NOMO-1 (cell line): Measurements from ENCODE around the gene WNK3.
"Not testable (repeated sequence)": the region's sequence is repeated elsewhere in the genome, so short reads cannot be mapped to it uniquely, and the experiment has no call there.

Experiments
- DNase-seq, 2 experiments: peaks; one replicate each; lab custom pipeline; 2025; ENCODE audit not compliant: unreplicated experiment in 2 of 2; lab: John Stamatoyannopoulos, UW

WNK3 gene

DNA sequence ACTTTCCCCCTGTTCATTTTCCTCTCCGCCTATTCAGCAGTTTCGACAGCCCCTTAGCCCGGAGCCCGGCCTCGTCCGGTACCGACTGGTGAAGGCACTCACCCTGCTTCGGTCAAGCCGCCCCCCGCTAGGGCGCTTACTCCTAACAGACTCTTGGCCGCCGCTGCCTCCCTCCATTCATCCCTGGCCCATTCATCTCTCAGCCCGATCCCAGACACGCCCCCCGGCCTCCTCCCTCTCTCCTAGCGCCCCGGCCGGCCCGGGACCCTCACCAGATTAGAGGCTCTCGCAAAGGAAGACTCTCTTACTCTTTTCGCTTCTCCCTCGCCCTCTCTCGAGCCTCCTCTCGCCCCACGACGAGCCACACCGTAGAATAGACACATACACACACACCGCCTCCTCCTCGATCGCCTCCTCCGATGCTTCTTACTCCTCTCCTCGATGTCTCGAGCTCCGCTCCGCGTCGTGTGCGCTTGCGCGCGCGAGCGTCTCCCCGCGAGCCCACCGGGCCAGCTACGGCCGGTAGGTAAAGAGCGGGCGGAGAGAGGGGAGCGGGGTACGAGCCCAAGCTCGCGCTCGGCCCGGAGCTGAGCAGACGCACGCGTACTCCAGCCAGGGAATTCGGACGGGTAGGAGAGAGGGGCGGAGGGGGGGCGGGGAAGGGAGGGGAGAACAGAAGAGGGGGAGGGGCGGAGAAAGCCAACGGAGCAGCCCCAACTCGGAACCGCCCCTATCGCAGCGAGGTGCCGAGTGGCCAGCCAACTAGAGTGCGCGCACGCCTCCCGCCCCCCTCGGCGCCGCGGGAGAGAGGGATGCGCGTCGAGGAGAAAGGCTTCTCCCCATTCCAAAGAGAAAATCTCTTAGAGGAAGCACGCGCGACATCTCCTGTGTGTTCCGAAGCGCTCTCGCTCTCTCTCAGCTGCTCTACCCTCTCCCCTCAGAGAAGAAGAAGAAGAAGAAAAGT, at the start of gene WNK3:
TSS of gene WNK3 (minus strand) at position 633 of the 964 bp plus-strand sequence.
- DNase-seq = no peak

GRCh38 chrX:54407266-54407665, 49.4 kb upstream of the WNK3 start:
- no peak for DNase-seq

GRCh38 chrX:54397113-54397512, 39.3 kb upstream of the WNK3 start:
- no peak for DNase-seq

DNA sequence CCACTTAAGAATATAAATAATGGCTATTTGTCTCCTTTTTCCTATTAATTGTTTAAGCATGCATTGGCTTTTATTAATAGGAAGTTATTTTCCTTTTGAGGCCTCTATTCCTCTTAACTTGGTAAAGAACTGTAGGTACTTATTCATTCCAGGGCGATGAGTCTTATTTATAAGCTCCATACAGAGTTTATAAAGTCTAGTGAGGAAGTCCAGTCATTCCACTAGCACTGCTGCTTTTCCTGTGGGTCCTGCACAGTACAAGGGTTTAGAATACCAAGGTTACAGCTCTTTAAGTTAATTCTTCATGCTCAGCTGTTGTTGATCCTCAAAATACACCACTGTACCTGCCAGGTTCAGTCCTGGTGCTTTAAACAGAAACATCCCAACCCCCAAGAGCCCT, 28.5 kb upstream of the WNK3 start:
- no peak for DNase-seq

DNA sequence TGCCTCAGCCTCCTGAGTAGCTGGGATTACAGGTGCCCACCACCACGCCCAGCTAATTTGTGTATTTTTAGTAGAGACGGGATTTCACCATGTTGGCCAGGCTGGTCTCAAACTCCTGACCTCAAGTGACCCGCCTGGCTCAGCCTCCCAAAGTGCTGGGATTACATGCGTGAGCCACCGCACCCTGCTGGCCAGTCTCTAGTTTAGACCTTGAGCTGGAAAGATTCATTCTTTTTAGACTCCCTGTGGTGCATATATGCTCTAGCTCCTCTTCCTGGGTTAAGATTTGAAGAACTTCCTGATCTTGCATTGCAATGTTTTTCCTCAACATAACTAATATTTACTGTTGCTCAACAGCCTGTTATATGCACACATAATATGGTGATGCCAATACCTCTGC, 26.8 kb upstream of the WNK3 start:
- not testable (repeated sequence) for DNase-seq

GRCh38 chrX:54359408-54359807, 1.6 kb upstream of the WNK3 start:
- DNase-seq = no peak

- DNase-seq = no peak
These were observed 772 bp upstream of the WNK3 start for GRCh38 chrX:54358424-54359211.

- DNase-seq = no peak
These were observed 5.2 kb downstream of the WNK3 start for GRCh38 chrX:54352677-54353076.

DNA sequence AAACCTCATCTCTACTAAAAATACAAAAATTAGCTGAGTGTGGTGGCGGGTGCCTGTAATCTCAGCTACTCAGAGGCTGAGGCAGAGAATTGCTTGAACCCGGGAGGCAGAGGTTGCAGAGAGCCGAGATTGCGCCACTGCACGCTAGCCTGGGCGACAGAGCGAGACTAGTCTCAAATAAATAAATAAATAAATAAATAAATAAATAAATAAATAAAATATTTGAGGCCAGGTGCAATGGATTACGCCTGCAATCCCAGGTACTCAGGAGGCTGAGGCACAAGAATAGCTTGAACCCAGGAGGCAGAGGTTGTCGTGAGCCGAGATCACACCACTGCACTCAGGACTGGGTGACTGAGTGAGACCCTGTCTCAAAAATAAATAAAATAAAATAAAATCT, 20.5 kb downstream of the WNK3 start:
- DNase-seq = not testable (repeated sequence)

GRCh38 chrX:54325077-54325476, 32.8 kb downstream of the WNK3 start:
- no peak for DNase-seq

- DNase-seq = no peak
These were observed 37.8 kb downstream of the WNK3 start for GRCh38 chrX:54320067-54320466.

GRCh38 chrX:54306379-54306778, 51.5 kb downstream of the WNK3 start:
- DNase-seq = no peak

DNA sequence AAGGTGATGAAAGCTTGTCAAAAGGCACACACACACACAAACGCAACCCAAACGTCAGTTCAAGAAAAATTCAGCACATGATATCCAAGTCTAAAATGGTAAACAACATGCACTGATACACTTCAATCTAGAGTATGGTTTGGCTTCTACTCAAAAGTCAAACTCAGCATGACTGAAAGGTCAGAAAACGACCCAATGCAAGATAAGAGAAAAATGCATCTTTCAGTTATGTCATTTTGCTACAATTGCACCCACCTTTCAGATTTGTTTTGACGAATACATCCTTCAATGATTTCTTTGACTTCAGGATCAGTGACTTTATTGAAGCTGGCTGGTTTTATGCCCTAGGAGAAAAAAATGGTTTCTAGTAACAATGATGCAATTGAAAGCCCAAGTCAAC, 56.3 kb downstream of the WNK3 start:
- DNase-seq = no peak

DNA sequence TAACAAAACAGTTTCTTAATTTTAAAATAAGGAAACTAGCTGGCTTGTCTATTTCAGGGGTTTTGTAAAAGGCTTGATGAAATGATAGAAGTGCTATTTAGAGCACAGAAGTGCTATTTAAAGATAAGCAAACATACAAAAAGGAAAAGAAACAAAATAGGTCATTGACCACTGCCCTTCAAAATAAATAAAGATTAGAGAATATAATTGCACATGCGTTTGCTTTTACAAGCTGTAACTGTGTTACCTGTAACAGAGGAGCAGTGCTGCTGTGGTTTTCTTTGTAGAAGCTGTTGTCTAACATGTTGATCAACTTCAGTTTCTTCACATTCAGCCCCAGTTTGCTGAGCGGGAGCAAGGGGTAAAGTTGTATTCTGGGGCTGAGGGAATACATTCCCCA, 63.5 kb downstream of the WNK3 start:
- no peak for DNase-seq

DNA sequence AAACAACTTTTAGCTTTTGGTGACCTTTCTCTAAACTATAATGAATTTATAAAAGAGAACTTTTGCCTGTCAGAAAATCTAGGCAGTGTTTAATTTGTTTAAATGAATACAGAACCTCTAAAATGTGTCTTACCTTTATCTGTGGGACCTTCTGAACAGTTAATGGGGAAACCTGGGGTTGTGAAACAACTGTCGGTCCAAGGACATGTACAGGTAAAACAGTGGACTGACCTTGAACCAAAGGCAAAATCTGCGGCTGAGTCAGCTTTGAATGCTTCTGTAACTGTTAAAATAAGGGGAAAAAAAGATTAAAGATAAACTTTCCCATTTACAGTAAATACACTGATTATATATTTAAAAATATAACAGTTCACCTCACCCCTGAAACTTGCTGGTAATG, 65.1 kb downstream of the WNK3 start:
- no peak for DNase-seq

DNA sequence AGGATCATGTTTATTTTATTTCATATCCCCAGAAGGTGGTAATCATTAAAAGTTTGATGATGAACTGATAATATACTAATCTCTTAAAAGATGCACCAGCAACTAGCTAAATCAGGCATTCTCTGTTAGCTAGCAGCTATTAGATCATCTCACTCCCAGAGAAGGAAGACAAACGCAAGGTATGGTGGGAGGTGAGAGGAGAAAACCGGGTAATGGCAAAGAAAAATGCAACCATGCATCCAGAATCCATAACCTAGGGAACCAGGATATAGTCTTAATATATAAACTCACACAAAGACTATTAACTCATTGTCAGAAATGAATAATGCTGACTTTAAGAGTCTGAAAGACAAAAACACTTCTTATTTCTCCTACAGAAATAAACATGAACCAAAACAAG, 66.1 kb downstream of the WNK3 start:
- no peak for DNase-seq

GRCh38 chrX:54288968-54289367, 68.9 kb downstream of the WNK3 start:
- DNase-seq = no peak

GRCh38 chrX:54288277-54288676, 69.6 kb downstream of the WNK3 start:
- no peak for DNase-seq

DNA sequence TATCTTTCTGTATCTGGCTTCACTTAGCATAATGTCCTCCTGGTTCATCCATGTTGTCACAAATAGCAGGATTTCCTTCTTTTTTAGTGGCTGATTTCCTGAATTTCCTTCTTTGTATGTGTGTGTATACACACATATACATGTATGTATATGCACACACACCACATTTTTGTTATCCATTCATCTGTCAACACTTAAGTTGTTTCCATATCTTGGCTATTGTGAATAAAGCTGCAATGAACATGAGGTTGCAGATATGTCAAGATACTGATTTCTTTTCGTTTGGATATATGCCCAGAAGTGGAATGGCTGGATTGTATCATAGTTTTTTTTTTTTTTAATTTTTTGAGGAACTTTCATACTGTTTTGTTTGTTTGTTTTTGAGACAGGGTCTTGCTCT, 76.2 kb downstream of the WNK3 start:
- no peak for DNase-seq

- no peak for DNase-seq
These were observed 77.4 kb downstream of the WNK3 start for GRCh38 chrX:54280466-54280865.

- no peak for DNase-seq
These were observed 86.2 kb downstream of the WNK3 start for GRCh38 chrX:54271664-54272063.

DNA sequence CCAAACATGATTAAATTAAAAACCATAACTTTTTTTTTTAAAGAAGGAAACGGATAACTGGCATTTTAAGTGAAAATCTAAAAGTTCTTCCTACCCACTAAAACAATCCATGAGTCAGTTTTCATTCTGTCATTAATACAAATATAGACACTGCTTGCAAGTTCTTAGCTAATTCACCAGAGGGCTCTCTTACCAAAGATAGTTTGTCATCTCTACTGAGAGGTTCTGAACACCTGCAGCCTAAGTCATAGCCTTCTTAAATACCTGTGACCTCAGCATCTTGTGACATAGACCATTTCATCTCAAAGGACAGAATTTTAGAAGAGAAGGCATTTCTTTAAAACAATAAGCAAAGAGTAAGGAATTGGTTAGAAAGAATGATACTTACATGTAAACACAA, 109.5 kb downstream of the WNK3 start:
- DNase-seq = peak in 1 of 2 experiments; percentile 15
